ENCODE data around the gene ICAM5.

The ICAM5 gene

GRCh38 chr19:10309423-10309822 lies 19.7 kb downstream of the ICAM5 start, which contains the start of gene ZGLP1:
Gene ZGLP1, minus strand, starts transcription at chr19:10309815.
- Histone ChIP-seq H3K9me2 (replicated peaks; ENCODE audit: insufficient read depth, low read length) (no peaks in the 10 kb centered on the region), H3K79me2 (ENCODE audit: insufficient read depth, low read length) (no peaks in the 10 kb centered on the region), H3K9ac (ENCODE audit: low read length) (no peak within 1 kb of the TSS), H2AFZ (ENCODE audit: low read depth, low read length, severe bottlenecking) (no peak within 1 kb of the TSS), H3F3A (ENCODE audit: insufficient read depth) (no peaks in the 10 kb centered on the region), H3K4me2 (ENCODE audit: low read depth, low read length, poor library complexity, severe bottlenecking) (no peak within 1 kb of the TSS), H3K4me3 (ENCODE audit: insufficient read depth, low read length, poor library complexity, severe bottlenecking) (no peak within 1 kb of the TSS), H3K36me3 (ENCODE audit: low read length) (no peaks in the 10 kb centered on the region), H4K20me1 (ENCODE audit: low read depth, low read length) (no peaks in the 10 kb centered on the region), H3K27ac (ENCODE audit: low read depth, low read length) (no peak within 1 kb of the TSS), H3K9me3 (ENCODE audit: insufficient read depth, low read length) (no peaks in the 10 kb centered on the region), H3K27me3 (ENCODE audit: low read length) (no peaks in the 10 kb centered on the region)
- no peak for TF ChIP-seq CTCF (IDR thresholded peaks at IDR 0.05; ENCODE audit: insufficient read depth, low read length, poor library complexity, severe bottlenecking)

GRCh38 chr19:10315335-10316214 lies 25.8 kb downstream of the ICAM5 start, which contains the start of gene FDX2:
Gene FDX2, minus strand, starts transcription at chr19:10316015. Its CDS starts 19 bp downstream, at chr19:10315996.
- H3F3A ChIP-seq (ENCODE audit: insufficient read depth) = no peaks in the 10 kb centered on the region
- H3K9me3 ChIP-seq (ENCODE audit: insufficient read depth, low read length) = no peaks in the 10 kb centered on the region
- peak within 1 kb of the TSS; percentile 27 for H3K27ac ChIP-seq (ENCODE audit: low read depth, low read length)
- H3K36me3 ChIP-seq (ENCODE audit: low read length) = no peaks in the 10 kb centered on the region
- H3K9me2 ChIP-seq (replicated peaks; ENCODE audit: insufficient read depth, low read length) = no peaks in the 10 kb centered on the region
- H3K4me3 ChIP-seq (ENCODE audit: insufficient read depth, low read length, poor library complexity, severe bottlenecking) = peak within 1 kb of the TSS; percentile 68
- no peaks in the 10 kb centered on the region for H3K79me2 ChIP-seq (ENCODE audit: insufficient read depth, low read length)
- H3K27me3 ChIP-seq (ENCODE audit: low read length) = no peaks in the 10 kb centered on the region
- H4K20me1 ChIP-seq (ENCODE audit: low read depth, low read length) = no peaks in the 10 kb centered on the region
- H2AFZ ChIP-seq (ENCODE audit: low read depth, low read length, severe bottlenecking) = peak within 1 kb of the TSS; percentile 92
- no peak for TF ChIP-seq EZH2phosphoT487 (conservative IDR thresholded peaks at IDR 0.05; ENCODE audit: low read length)
- no peak for TF ChIP-seq CTCF (IDR thresholded peaks at IDR 0.05; ENCODE audit: insufficient read depth, low read length, poor library complexity, severe bottlenecking)
- peak within 1 kb of the TSS; percentile 72 for H3K9ac ChIP-seq (ENCODE audit: low read length)
- H3K4me2 ChIP-seq (ENCODE audit: low read depth, low read length, poor library complexity, severe bottlenecking) = peak within 1 kb of the TSS; percentile 61

- no peak for TF ChIP-seq EZH2phosphoT487 (conservative IDR thresholded peaks at IDR 0.05; ENCODE audit: low read length)
- no peak for TF ChIP-seq CTCF (IDR thresholded peaks at IDR 0.05; ENCODE audit: insufficient read depth, low read length, poor library complexity, severe bottlenecking)
- Histone ChIP-seq H3K27ac (ENCODE audit: low read depth, low read length) (0 out of 2 replicates have a peak overlapping the region, but pooled peaks have one; percentile 6), H3K9me2 (replicated peaks; ENCODE audit: insufficient read depth, low read length) (no peaks in the 10 kb centered on the region), H2AFZ (ENCODE audit: low read depth, low read length, severe bottlenecking) (no peak overlapping the region), H3K4me2 (ENCODE audit: low read depth, low read length, poor library complexity, severe bottlenecking) (peak overlapping the region; percentile 61), H3F3A (ENCODE audit: insufficient read depth) (no peaks in the 10 kb centered on the region), H3K27me3 (ENCODE audit: low read length) (no peaks in the 10 kb centered on the region), H3K4me3 (ENCODE audit: insufficient read depth, low read length, poor library complexity, severe bottlenecking) (peak overlapping the region; percentile 68), H3K9me3 (ENCODE audit: insufficient read depth, low read length) (no peaks in the 10 kb centered on the region), H3K79me2 (ENCODE audit: insufficient read depth, low read length) (no peaks in the 10 kb centered on the region), H4K20me1 (ENCODE audit: low read depth, low read length) (no peaks in the 10 kb centered on the region), H3K36me3 (ENCODE audit: low read length) (no peaks in the 10 kb centered on the region), H3K9ac (ENCODE audit: low read length) (peak overlapping the region; percentile 72)
Observed at GRCh38 chr19:10316229-10317044, 26.7 kb downstream of the ICAM5 start.

Data from SU-DHL-6 (cell line).